OCI-LY7 (cell line): ENCODE data around the gene ZFP90. TPM values are rescaled to one million over a fixed set of nuclear protein-coding genes. Genes with fewer than 3 reads are reported as not detected.
A peak's percentile ranks its signal among the peaks of the same experiment; 100 is the strongest.

Source experiments
- BruUV-seq: library from RNA; stranded (reverse); fragments of 400-500 nt; replicated peaks from 2 replicates; lab custom pipeline; 2021; lab: Mats Ljungman, UMichigan
- CTCF ChIA-PET: fragments of 300-600 bp; sonication (Branson Sonifier 250); formaldehyde crosslinking; loops from one replicate; lab custom pipeline; 2022; ENCODE audit warnings: antibody characterized with exemption; ENCODE audit not compliant: unreplicated experiment; lab: Charles Lee
- POLR2A ChIA-PET: fragments of 300-600 bp; sonication (Branson Sonifier 250); formaldehyde crosslinking; loops from one replicate; lab custom pipeline; 2022; ENCODE audit warnings: antibody characterized with exemption; lab: Charles Lee
- DNase-seq: peaks from one replicate; pipeline ENCODE4 v3.0.0-alpha.2; 2015; ENCODE audit warnings: low spot score
- H2AFZ ChIP-seq: fragments of 200-600 bp; sonication (generic), shearing (Covaris generic); 2 replicates; pipeline ENCODE4 v1.6.1; 2014; ENCODE audit warnings: mild to moderate bottlenecking, antibody characterized with exemption, low read length, moderate library complexity
- H3K27ac ChIP-seq: fragments of 200-600 bp; sonication (generic); 2 replicates; pipeline ENCODE4 v1.5.1; 2014; ENCODE audit warnings: mixed run types, low read depth, mild to moderate bottlenecking, moderate library complexity, low read length, inconsistent platforms; ENCODE audit not compliant: poor library complexity, severe bottlenecking
- H3K36me3 ChIP-seq: fragments of 200-600 bp; sonication (generic); 2 replicates; pipeline ENCODE4 v1.6.1; 2014; ENCODE audit warnings: mild to moderate bottlenecking, antibody characterized with exemption, low read length, moderate library complexity, mixed read lengths; ENCODE audit not compliant: insufficient read depth
- H3K4me1 ChIP-seq: fragments of 200-600 bp; sonication (generic); 2 replicates; pipeline ENCODE4 v1.5.1; 2014; ENCODE audit warnings: mild to moderate bottlenecking, low read length; ENCODE audit not compliant: insufficient read depth, poor library complexity, severe bottlenecking
- H3K4me2 ChIP-seq: fragments of 200-600 bp; sonication (generic); 2 replicates; pipeline ENCODE4 v1.6.1; 2014; ENCODE audit warnings: mild to moderate bottlenecking, low read length
- H3K4me3 ChIP-seq: fragments of 200-600 bp; sonication (generic); 2 replicates; pipeline ENCODE4 v1.5.1; 2014; ENCODE audit warnings: mild to moderate bottlenecking, low read depth, low read length; ENCODE audit not compliant: poor library complexity, severe bottlenecking
- H3K79me2 ChIP-seq: fragments of 200-600 bp; sonication (generic); 2 replicates; pipeline ENCODE4 v1.6.1; 2016; ENCODE audit warnings: low read depth, mild to moderate bottlenecking, low read length, moderate library complexity, mixed read lengths; ENCODE audit not compliant: insufficient read depth
- H3K9me2 ChIP-seq: fragments of 200-600 bp; sonication (generic); 2 replicates; pipeline ENCODE4 v1.6.1; 2016; ENCODE audit warnings: mild to moderate bottlenecking, low read length, mixed read lengths; ENCODE audit not compliant: insufficient read depth
- H3K9me3 ChIP-seq: fragments of 200-600 bp; sonication (generic); 2 replicates; pipeline ENCODE4 v1.6.1; 2014; ENCODE audit warnings: mild to moderate bottlenecking, mixed run types, low read length, mixed read lengths
- H4K20me1 ChIP-seq: fragments of 200-600 bp; sonication (generic); 2 replicates; pipeline ENCODE4 v1.6.1; 2014; ENCODE audit warnings: mild to moderate bottlenecking, antibody characterized with exemption, low read length, moderate library complexity, mixed read lengths; ENCODE audit not compliant: insufficient read depth
- EZH2phosphoT487 ChIP-seq: fragments of 200-600 bp; sonication (generic); IDR thresholded peaks from 2 replicates; pipeline ENCODE4 v1.6.1; 2018; ENCODE audit warnings: low read depth, borderline replicate concordance, mild to moderate bottlenecking, mixed run types, antibody characterized with exemption, low read length, moderate library complexity, mixed read lengths
- intact Hi-C: fragments of 100-400 bp; cut with micrococcal nuclease; formaldehyde crosslinking; loops from one replicate; pipeline ENCODE4 v1.10.0; 2022; ENCODE audit not compliant: unreplicated experiment
- total RNA-seq, 2 experiments: library from RNA; depleted of rRNA in 1 of 2; stranded (reverse); fragments of >200 nt in 1 of 2; shearing (Covaris generic) in 1 of 2; gene quantifications; 2 replicates each; pipeline ENCODE4 v1.2.3, GENCODE V29; 2014 to 2022
- TF ChIP-seq, protein P1 (sequence below): fragments of 200-600 bp; sonication (generic); conservative IDR thresholded peaks from 2 replicates; pipeline ENCODE4 v1.5.1; 2014; ENCODE audit warnings: mild to moderate bottlenecking, antibody characterized with exemption, low read length, moderate library complexity, mixed read lengths

The ZFP90 gene
- total RNA-seq, 2 experiments from 2014 or later, result 14.1 to 27.0 TPM

DNA sequence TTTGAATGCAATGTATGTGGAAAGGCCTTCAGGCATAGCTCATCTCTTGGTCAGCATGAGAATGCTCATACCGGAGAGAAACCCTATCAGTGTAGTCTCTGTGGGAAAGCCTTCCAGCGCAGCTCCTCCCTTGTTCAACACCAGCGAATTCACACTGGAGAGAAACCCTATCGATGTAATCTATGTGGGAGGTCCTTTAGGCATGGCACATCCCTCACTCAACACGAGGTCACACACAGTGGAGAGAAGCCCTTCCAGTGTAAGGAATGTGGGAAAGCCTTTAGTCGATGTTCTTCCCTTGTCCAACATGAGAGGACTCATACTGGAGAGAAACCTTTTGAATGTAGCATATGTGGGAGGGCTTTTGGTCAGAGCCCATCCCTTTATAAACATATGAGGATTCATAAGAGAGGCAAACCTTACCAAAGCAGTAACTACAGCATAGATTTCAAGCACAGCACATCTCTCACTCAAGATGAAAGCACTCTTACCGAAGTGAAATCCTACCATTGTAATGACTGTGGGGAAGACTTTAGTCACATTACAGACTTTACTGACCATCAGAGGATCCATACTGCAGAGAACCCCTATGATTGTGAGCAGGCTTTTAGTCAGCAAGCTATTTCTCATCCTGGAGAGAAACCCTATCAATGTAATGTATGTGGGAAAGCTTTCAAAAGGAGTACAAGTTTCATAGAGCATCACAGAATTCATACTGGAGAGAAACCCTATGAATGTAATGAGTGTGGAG lies 24.7 kb downstream of the ZFP90 start:
- BruUV-seq, result no TSS peak
- Histone ChIP-seq H3K4me1 (no peaks in the 10 kb centered on the region), H3K27ac (no peak overlapping the region), H3K79me2 (no peaks in the 10 kb centered on the region), H3K4me3 (no peak overlapping the region), H3K36me3 (peaks cover 43% of the 10 kb centered on the region), H3K9me2 (no peaks in the 10 kb centered on the region), H4K20me1 (no peaks in the 10 kb centered on the region), H2AFZ (no peak overlapping the region), H3K9me3 (peaks cover 67% of the 10 kb centered on the region), H3K4me2 (no peak overlapping the region)
- ChIA-PET CTCF (interaction anchor here (0.6 kb wide), 1 partner anchor 489 kb away, joined by 3 read pairs; no protein-coding TSS in a partner anchor), POLR2A (interaction anchor here (1.2 kb wide), 1 partner anchor 10 kb away, joined by 4 read pairs; no protein-coding TSS in a partner anchor)
- no peak for DNase-seq
- TF ChIP-seq, protein P1, sequence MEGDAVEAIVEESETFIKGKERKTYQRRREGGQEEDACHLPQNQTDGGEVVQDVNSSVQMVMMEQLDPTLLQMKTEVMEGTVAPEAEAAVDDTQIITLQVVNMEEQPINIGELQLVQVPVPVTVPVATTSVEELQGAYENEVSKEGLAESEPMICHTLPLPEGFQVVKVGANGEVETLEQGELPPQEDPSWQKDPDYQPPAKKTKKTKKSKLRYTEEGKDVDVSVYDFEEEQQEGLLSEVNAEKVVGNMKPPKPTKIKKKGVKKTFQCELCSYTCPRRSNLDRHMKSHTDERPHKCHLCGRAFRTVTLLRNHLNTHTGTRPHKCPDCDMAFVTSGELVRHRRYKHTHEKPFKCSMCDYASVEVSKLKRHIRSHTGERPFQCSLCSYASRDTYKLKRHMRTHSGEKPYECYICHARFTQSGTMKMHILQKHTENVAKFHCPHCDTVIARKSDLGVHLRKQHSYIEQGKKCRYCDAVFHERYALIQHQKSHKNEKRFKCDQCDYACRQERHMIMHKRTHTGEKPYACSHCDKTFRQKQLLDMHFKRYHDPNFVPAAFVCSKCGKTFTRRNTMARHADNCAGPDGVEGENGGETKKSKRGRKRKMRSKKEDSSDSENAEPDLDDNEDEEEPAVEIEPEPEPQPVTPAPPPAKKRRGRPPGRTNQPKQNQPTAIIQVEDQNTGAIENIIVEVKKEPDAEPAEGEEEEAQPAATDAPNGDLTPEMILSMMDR, result no peak
- TF ChIP-seq EZH2phosphoT487, result no peak
- intact Hi-C loops, result no loop called here

DNA sequence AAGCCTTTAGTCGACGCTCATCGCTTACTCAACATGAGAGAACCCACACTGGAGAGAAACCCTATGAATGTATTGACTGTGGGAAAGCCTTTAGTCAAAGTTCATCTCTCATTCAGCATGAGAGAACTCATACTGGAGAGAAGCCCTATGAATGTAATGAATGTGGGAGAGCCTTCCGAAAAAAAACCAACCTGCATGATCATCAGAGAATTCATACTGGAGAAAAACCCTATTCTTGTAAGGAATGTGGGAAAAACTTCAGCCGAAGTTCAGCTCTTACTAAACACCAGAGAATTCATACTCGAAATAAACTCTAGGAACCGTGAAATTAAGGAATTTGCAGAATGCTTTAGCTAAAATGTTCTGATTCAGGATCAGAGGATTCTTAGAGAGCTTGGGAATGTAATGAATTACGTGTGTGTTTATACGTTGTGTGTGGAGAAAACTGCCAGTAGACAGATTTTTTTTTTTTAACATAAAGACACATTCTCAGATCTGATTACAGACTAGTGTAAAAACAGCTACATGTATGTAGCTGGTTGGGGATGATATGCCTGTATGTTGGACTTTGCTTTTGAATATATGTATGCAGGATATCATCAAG lies 25.4 kb downstream of the ZFP90 start:
- H4K20me1 ChIP-seq, result no peaks in the 10 kb centered on the region
- POLR2A ChIA-PET, result interaction anchor here (0.6 to 1.2 kb wide), 3 partner anchors 9 to 436 kb away, joined by 3 to 4 read pairs (median 3); no protein-coding TSS in a partner anchor
- peaks cover 63% of the 10 kb centered on the region for H3K9me3 ChIP-seq
- no peak overlapping the region for H3K4me2 ChIP-seq
- no peak overlapping the region for H2AFZ ChIP-seq
- CTCF ChIA-PET, result interaction anchor here (0.6 kb wide), 1 partner anchor 26 kb away, joined by 3 read pairs; no protein-coding TSS in a partner anchor
- intact Hi-C loops, result no loop called here
- H3K4me1 ChIP-seq, result no peaks in the 10 kb centered on the region
- H3K27ac ChIP-seq, result no peak overlapping the region
- no peaks in the 10 kb centered on the region for H3K79me2 ChIP-seq
- BruUV-seq, result no TSS peak
- peaks cover 39% of the 10 kb centered on the region for H3K36me3 ChIP-seq
- DNase-seq, result peak; percentile 5
- no peaks in the 10 kb centered on the region for H3K9me2 ChIP-seq
- no peak overlapping the region for H3K4me3 ChIP-seq
- TF ChIP-seq, protein P1, result no peak
- TF ChIP-seq EZH2phosphoT487, result no peak
